Measurements from ENCODE around the gene RNU1-2. TPM values are rescaled to one million over a fixed set of nuclear protein-coding genes. Genes with fewer than 3 reads are reported as not detected.
"Not testable (repeated sequence)": the region's sequence is repeated elsewhere in the genome, so short reads cannot be mapped to it uniquely, and the experiment has no call there.

Gene RNU1-2
- total RNA-seq, 1 experiment from 2014 or later = under 0.01 TPM

DNA sequence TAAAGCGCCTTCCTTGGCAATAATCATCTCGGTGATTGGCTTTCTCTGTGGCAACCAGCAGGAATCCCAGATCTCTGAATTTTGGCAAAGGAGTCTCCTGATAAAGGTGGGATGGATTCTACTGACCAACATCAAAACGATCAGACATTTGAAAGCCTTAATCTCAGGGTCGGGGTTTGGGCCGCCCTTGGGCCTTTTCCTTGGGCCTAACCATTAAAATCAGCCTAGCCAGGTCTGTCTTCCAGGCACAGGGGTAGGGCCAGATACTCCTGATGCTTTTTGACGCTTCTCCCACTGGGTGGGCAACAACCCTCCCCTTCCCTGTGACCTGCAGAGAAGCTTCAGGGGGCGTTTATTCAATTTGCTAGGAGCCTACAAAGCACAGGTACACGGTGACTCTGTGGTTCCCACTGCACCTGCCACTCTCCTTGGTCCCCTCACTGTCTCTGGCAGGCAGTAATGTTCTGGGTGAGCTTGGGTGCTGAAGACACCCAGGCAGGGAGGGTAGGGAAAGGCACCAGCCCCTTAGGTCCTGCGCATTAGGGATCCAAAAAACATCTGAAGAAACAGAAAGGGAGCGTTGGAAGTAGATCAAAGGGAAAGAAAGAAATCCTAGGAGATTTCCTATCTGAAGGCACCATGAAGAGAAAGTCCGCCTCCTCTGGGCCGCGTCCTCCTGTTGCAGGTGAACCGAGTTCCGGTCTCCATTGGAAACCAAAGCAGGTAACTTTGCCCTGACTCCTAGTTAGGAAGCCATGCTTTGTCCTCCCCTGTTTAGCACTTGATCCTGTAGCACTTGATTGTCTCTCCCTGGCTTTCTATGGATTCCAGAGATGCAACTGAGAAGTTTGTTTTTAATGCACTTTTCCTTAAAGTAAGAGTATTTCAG lies 12.3 kb downstream of the RNU1-2 start:
- DNase-seq (ENCODE audit: low spot score) = no peak

DNA sequence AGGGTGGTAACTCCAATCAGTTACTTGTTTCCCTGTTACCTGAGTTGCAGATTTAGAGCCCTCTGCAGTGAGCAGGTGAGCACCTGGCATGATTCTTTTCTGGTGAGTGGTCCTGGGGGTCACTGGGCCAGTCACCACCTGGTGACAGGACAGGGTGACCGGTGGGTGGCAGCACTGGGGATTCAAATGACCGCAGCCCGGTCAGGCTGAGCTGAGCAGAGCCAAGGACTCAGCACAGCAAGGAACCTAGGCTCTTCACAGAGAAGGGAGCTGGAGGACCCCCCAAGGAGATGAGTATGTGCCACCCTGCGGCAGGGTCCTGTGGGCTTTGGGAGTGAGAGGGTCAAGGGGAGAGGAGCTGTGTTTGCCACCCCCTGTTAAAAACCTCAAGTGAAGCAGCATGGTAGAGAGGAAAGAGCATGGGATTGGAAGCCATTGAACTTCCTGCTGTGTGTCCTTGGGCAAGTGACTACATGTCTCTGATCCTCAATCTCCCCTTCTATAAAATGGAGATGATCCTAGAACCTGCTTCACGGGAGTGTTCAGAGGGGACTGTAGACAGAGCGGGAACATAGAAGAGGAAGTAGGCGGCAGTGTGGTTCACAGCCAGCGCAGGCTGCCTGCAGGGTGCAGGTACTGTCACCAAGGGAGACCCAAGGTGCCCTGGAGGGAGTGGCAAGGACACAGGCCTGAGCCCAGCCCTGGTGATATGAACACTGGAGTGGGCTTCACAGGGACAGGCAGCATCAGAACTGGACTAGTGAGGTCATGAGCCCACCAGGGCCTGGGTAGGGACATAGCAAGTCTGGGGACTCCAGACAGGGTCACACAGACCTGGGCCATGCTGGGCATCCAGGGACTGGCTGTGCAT lies 16.3 kb downstream of the RNU1-2 start:
- not testable (repeated sequence) for DNase-seq (ENCODE audit: low spot score)

DNA sequence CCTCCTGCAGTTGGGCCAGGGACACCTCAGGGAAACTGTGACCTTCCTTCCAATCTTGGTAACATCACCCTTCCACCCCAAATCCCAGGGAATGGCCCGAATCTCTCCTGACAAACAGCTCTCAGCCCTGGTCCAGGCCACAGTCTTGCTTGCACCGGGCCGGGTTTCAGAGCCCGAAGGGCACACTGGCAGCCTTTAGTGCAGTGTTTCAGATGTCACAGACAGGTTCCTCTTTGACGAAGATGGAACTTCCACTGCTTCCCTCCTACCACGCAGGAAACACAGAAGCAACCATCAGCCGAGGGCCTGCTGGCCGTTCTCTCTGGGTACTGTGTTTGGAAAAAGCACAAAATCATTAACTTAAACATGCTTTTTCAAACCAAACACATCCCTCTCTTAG lies 17.0 kb downstream of the RNU1-2 start:
- not testable (repeated sequence) for DNase-seq (ENCODE audit: low spot score)

DNA sequence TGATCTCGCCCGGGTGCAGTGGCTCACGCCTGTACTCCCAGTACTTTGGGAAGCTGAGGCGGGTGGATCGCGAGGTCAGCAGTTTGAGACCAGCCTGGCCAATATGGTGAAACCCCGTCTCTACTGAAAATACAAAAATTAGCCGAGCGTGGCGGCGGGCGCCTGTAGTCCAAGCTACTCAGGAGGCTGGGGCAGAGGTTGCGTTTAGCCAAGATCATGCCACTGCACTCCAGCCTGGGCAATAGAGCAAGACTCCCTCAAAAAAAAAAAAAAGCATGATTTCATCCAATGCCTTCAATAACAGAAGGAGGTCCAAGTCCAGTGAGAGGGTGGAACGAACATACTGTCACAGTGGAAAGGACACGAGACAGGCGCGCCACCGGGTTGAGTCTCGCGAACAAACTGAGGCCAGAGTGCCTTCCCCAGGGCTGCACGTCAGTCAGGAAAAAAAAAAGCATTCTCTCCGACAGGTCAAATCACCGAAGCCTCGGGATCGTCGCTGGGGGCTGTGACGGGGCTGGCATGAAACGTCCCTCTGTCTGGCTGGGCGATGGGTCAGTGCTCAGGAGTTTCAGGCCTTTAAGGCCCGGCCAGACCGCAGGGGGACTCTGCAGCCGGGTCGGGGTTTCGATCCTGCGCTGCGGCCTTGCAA lies 17.5 kb downstream of the RNU1-2 start:
- no peak for DNase-seq (ENCODE audit: low spot score)

DNA sequence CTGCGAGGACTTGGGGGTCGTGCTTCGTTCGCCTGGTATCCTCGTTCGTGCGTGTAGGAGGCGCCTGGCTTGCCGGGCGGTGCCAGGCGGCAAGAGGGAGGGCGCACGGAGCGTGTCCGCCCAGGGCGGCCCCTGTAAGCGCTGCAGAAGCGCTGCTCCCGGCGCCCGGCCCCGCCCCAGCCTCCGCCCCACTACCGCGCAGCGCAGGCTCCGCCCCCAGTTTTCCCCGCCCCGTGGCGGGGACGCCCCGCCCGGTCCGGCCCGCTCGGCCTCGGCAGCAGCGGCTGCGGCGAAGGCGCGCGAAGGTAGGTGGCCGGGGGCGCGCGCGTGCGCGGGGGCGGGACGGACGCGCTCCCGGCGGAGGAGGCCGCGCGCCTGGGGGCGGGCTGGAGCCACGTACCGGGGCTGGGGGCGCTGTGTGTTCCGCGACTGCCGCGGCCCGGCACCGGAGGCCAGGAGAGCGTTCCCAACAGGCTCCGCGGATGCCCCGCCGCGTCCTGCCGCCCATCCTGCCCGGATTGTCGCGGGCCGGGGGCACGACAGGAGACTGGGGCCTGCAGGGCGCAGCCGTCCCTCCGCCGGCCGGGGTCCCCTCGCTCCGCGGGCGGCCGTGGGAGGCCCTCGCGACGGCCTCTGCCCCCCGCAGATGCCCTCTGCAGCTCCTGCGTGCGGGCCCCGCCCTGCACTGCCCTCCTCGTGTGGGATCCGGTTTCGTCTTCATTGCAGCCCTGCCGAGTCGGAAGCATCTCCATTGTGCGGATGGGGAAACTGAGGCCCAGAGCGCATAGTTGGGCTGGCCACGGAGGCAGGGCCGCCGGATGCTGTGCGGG lies 18.3 kb downstream of the RNU1-2 start:
- peak; percentile 94 for DNase-seq (ENCODE audit: low spot score)

DNA sequence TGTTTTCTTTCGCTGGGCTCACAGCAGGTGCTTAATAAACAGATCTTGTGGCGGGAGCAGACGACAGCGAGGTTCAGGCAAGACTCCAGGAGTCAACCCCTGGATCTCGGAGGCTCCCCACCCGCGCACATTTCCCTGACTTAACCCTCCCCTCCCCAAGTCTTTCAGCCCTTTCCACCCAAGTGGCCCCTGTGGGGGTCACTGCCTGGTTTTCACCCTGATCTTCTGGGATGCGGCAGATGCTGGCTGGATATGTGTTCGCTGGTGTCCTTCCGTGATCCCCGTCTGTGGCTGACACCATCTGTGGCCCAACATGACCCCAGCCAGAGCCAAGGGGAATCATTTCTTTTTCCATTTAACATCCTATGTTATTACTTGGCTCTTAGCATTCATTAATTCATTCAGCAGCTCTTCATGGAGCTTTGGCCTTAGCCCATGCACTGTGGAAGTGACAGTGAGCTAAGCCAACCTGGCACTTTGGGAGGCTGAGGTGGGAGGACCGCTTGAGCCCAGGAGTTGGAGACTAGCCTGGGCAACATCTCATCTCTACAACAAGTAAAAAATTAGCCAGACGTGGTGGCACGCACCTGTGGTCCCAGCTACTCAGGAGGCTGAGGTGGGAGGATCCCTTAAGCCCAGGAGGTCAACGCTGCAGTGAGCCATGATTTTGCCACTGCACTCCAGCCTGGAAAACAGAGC lies 19.3 kb downstream of the RNU1-2 start:
- DNase-seq (ENCODE audit: low spot score) = not testable (repeated sequence)

DNA sequence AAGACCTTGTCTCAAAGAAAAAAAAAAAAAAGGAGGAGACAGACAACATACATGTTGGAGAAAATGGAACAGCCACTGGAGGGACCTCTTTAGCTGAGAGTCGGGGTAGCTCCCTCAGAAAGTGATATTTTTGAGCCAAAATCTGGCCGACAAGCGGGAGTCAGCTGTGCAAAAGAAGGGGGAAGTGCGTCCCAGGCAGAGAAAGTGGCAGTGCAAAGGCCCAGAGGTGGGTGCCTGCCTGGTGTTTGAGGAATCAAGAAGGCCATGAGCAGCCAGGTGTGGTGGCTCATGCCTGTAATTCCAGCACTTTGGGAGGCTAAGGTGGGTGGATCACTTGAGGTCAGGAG lies 19.8 kb downstream of the RNU1-2 start:
- DNase-seq (ENCODE audit: low spot score) = no peak

DNA sequence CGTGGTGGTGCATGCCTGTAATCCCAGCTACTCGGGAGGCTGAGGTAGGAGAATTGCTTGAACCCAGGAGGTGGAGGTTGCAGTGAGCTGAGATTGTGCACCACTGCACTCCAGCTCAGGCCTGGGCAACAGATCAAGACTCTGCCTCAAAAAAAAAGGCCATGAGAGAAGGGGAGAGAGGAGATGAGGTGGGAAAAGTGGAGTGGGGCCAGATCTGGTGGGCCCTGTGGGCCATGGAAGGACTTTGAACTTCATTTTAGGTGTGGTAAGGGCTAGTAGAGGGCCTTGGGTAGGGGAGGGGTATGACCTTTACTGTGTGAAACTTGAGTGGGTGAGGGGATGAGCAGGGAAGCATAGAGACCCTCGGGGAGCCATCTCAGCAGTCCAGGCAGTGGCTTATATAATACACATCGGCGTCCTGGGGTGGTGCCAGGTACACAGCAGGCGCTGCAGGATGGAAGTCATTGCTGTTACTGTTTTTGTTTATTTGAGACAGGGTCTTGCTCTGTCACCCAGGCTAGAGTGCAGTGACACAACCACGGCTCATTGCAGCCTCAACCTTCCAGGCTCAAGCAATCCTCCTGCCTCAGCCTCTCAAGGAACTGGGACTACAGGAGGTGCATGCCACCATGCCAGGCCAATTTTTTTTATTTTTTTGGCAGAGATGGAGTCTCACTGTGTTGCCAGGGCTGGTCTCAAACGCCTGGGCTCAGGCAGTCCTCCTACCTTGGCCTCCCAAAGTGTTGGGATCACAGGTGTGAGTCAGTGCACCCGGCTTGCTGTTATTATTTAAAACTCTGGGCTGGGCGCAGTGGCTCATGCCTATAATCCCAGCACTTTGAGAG lies 20.5 kb downstream of the RNU1-2 start:
- not testable (repeated sequence) for DNase-seq (ENCODE audit: low spot score)

DNA sequence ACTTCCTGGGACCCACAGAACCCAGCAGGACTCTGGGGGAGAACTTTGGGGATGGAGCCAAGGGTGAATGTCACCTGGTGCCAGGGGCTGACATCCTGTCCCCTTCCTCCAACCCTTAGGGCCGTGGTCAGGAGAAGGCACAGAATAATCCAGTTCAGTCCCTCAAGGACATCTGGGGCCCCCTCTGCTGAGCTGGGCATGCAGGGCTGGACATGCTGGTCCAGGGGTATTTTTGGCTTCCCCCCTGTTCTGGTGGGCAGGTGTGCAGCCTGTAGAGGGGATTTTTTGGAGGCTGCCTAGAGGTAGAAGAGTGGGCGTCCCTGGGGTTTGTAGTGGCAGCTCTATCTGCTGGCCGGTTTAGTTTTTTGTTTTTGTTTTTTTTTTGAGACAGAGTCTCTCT lies 22.6 kb downstream of the RNU1-2 start:
- no peak for DNase-seq (ENCODE audit: low spot score)

DNA sequence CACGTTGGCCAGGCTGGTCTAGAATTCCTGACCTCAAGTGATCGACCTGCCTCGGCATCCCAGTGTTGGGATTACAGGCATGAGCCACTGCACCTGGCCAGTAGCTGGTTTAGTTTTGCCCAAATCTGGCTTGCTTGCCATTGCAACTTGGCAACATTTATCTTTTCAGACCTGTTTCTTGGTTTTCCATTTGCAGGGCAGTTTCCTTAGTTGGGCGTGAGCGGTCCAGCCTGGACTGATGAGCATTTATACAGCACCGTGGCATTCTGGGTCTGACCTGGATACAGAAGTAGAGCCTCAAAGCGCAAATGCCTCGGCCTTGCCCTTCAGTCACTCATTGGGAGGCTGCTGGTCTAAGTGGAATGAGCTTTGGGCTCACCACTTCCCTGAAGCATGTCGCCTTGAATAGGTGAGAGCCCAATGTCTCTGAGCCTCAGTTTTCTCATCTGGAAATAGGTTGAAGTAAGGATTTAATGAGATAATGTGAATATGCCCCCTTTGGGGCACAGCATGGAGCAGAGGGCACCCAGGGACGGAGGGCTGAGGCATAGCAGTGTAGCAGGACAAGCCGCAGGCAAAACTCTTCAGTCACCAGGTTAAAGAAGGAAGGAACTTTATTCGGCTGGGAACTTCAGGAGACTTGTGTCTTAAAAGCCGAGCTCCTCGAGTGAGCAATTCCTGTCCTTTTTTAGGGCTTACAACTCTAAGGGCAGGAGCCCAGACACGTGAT lies 23.3 kb downstream of the RNU1-2 start:
- not testable (repeated sequence) for DNase-seq (ENCODE audit: low spot score)

DNA sequence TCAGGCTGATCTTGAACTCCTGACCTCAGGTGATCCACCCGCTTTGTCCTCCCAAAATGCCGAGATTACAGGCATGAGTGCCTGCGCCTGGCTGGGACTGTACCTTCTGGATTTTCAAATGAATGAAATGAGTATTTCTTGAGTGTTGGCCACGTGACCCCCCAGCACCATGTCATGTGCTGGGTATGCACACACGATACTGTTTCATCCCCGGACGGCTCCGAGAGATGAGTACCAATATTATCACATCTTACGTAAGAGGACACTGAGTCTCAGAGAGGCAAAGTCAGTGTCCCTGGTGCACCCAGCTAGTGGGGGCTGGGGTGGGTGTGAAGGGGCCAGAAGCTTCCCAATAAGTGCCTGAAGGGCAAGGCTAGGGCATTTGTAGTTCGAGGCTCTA lies 25.2 kb downstream of the RNU1-2 start:
- no peak for DNase-seq (ENCODE audit: low spot score)

DNA sequence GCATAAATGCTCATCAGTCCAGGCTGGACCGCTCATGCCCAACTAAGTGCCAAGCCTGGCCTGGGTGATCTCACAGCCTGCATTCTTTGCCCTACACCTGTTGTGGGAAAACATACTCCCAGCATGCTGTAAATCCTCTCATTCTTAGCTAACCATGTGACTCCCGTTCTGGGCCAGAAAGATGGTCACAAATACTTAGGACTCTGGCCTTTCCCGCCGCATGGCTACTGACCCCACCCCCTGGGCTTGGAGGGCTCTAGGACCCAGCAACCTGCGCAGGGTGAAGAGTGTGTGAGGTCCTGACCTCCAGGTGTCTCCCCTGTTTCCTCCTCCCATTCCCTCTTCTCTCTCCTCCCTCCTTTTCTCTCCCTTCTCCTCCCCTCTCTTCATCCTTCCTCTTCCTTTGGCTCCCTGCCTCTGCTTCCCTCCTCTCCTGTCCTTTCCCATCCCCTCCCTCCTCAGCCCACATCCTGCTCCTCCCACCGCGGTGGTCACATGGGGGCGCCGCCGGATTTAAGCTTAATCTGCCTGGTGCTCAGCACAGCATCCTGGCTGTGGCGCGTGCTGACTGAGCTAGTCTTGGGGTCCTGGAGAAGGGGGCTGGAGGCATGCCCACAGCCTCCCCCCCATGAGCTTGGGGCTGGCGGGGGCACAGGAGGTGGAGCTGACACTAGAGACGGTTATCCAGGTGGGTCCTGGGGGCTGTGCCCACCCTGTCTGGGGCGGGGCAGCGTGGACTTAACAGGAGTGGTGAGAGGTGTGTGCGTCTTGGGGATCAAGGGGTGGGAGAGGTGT lies 25.8 kb downstream of the RNU1-2 start, which contains the start of gene CROCC:
Gene CROCC, plus strand, starts transcription at position 541 of the 795 bp plus-strand sequence. Its CDS starts 88 bp downstream, at position 629.
- no peak for DNase-seq (ENCODE audit: low spot score)

DNA sequence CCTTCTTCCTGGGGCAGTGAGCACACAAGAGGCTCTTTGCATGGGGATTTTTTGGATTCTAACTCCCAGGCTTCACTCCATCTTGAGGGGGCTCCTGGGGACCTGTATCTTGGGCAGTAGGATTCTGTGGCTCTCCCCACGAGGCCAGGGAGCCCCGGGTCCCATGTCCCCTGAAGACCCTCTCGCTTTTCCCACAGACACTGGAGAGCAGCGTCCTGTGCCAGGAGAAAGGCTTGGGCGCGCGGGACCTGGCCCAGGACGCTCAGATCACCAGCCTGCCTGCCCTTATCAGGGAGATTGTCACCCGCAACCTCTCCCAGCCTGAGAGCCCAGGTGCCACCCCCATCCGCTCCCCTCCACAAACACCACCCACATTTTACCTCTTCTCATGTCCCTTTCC lies 26.7 kb downstream of the RNU1-2 start:
- DNase-seq (ENCODE audit: low spot score) = no peak

DNA sequence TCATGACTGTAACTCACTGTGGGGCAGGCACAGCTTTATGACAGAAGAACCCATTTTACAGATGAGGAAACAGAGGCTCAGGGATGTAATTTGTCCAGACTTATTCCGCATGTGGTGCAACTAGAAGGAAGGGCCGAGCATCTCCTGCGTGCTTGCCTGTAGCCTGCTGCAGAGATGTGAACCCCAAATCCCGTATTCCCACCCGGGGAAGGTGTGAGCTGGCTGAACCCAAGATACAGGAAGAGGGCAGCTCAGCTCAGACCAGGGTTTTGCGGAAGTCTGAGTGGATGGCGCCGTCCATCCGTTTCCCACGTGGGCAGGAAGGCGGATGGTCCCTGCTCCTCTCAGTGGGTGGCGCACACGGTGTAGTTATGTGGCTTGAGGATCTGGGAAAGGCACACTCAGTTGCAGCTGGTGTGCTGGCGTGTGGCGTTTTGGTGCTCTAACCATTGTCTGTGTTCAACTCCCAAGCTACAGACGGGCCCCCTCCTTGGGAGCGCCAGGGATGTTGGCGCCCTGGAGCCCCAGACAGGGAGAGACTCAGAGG lies 27.2 kb downstream of the RNU1-2 start:
- no peak for DNase-seq (ENCODE audit: low spot score)

DNA sequence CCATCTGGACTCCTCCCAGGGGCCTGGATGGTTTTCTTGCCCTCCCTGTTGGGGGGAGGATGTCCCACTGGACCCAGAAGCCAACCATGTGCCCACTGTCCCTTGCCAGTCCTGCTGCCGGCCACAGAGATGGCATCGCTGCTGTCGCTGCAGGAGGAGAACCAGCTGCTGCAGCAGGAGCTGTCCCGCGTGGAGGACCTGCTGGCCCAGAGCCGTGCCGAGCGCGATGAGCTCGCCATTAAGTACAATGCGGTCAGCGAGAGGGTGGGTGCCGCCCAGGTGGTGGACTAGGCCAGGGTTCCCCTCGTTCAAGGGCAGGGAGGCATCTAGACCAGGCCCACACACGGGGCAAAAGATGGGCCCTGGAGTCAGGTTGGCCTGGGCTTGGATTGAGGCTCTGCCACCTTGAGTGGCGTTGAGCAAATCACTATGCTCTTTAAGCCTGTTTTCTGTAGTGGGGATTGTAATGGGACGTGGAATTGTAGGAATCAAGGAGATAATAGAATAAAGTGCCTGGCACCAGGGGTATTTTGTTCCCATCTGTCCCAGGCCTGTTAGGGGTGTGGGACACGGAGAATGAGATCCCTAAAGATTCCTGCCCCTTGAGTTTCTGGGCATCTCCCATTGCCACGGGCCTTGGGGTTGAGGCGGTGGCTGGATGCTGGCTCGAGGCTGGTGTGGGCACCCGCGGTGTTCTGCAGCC lies 28.6 kb downstream of the RNU1-2 start:
- DNase-seq (ENCODE audit: low spot score) = no peak

DNA sequence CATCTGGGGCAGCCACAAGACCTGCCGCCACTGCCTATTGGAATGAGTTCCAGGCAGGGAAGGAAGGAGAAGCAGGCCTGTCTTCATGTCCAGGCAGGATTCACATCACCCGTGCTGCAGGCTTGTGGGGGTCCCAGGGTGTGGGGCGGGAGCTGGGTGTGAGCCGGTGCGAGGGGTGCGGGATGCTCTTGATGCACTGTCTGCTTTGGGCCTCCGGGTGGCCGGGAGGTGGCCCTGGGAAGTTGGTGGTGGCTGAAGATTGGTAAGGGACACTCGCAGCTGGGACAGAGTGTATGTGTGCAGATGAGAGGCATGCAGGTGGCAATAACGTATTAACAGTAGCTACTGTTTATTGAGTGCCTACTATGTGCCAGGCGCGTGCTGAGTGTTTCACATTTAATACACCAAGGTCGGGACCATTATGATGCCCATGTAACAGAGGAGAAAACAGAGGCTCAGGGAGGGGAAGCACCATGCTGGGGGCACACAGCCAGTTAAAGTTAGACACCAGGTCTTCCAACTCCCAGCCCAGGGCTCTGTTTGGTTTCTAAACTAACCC lies 29.2 kb downstream of the RNU1-2 start:
- DNase-seq (ENCODE audit: low spot score) = no peak
